Mucosa of rectum (tissue), 2 donors: Measurements from ENCODE around the gene GPANK1.

Experiments
- H3K27ac ChIP-seq, 2 donors: one replicate each; pipeline ENCODE4 v1.7.0; 2013; ENCODE audit warnings: inconsistent platforms in 2 of 2, low read depth in 2 of 2, low read length in 2 of 2
- H3K27me3 ChIP-seq, 2 donors: one replicate each; pipeline ENCODE4 v1.7.0; 2013; ENCODE audit warnings: low read length in 2 of 2; ENCODE audit not compliant: control insufficient read depth in 2 of 2, insufficient read depth in 2 of 2
- H3K36me3 ChIP-seq, 2 donors: one replicate each; pipeline ENCODE4 v1.7.0; 2013; ENCODE audit warnings: low read length in 2 of 2; ENCODE audit not compliant: control insufficient read depth in 2 of 2, insufficient read depth in 2 of 2
- H3K4me1 ChIP-seq, 2 donors: one replicate each; pipeline ENCODE4 v1.7.0; 2013; ENCODE audit warnings: low read length in 2 of 2, mild to moderate bottlenecking in 1 of 2; ENCODE audit not compliant: control insufficient read depth in 2 of 2, insufficient read depth in 2 of 2
- H3K4me3 ChIP-seq, 2 donors: one replicate each; pipeline ENCODE4 v1.7.0; 2013; ENCODE audit warnings: low read length in 2 of 2
- H3K9ac ChIP-seq, 2 donors: one replicate each; pipeline ENCODE4 v1.7.0; 2013; ENCODE audit warnings: low read length in 2 of 2, low read depth in 1 of 2, mild to moderate bottlenecking in 1 of 2
- H3K9me3 ChIP-seq, 2 donors: one replicate each; pipeline ENCODE4 v1.7.0; 2013; ENCODE audit warnings: low read length in 2 of 2; ENCODE audit not compliant: control insufficient read depth in 2 of 2
- donor health status: healthy.
- donor health status: Normal muscosa, but diverticular disease.

GPANK1 gene

GRCh38 chr6:31680226-31681134 lies 15.7 kb upstream of the GPANK1 start, which contains the start of gene LY6G5C:
Gene LY6G5C (minus strand): TSS chr6:31681067. CDS start chr6:31680373, 694 bp downstream.
- H3K27me3 ChIP-seq = no peaks in the 10 kb centered on the region
- H3K4me1 ChIP-seq = peaks cover 10 to 13% of the 10 kb centered on the region in 2 donors
- peak within 1 kb of the TSS; percentile 66 to 81 for H3K4me3 ChIP-seq
- no peaks in the 10 kb centered on the region for H3K9me3 ChIP-seq
- H3K27ac ChIP-seq = peak within 1 kb of the TSS; percentile 65 to 69
- no peaks in the 10 kb centered on the region for H3K36me3 ChIP-seq
- H3K9ac ChIP-seq = peak within 1 kb of the TSS; percentile 75 to 78

- no peak overlapping the region for H3K9ac ChIP-seq
- peaks cover 3 to 4% of the 10 kb centered on the region in 2 donors for H3K36me3 ChIP-seq
- H3K4me1 ChIP-seq = peaks cover 10 to 13% of the 10 kb centered on the region in 2 donors
- no peak overlapping the region for H3K27ac ChIP-seq
- no peaks in the 10 kb centered on the region for H3K27me3 ChIP-seq
- H3K4me3 ChIP-seq = no peak overlapping the region
- H3K9me3 ChIP-seq = no peaks in the 10 kb centered on the region
Measured at GRCh38 chr6:31677955-31678354, 13.2 kb upstream of the GPANK1 start.

GRCh38 chr6:31676904-31677303 lies 12.1 kb upstream of the GPANK1 start:
- H3K9me3 ChIP-seq = no peaks in the 10 kb centered on the region
- no peaks in the 10 kb centered on the region for H3K27me3 ChIP-seq
- H3K4me3 ChIP-seq = no peak overlapping the region
- H3K9ac ChIP-seq = no peak overlapping the region
- peaks cover 10 to 13% of the 10 kb centered on the region in 2 donors for H3K4me1 ChIP-seq
- H3K36me3 ChIP-seq = peaks cover 7 to 10% of the 10 kb centered on the region in 2 donors
- H3K27ac ChIP-seq = no peak overlapping the region

GRCh38 chr6:31676322-31676903 lies 11.6 kb upstream of the GPANK1 start:
- H3K9ac ChIP-seq = no peak overlapping the region
- peaks cover 12 to 15% of the 10 kb centered on the region in 2 donors for H3K36me3 ChIP-seq
- H3K4me1 ChIP-seq = peaks cover 7 to 11% of the 10 kb centered on the region in 2 donors
- no peaks in the 10 kb centered on the region for H3K9me3 ChIP-seq
- H3K27me3 ChIP-seq = no peaks in the 10 kb centered on the region
- no peak overlapping the region for H3K4me3 ChIP-seq
- H3K27ac ChIP-seq = no peak overlapping the region

GRCh38 chr6:31669676-31670075 lies 4.9 kb upstream of the GPANK1 start, which contains the start of gene LY6G5B:
Gene LY6G5B (plus strand): TSS chr6:31669976. CDS start chr6:31670951, 975 bp downstream.
- H3K4me1 ChIP-seq = peaks cover 5 to 12% of the 10 kb centered on the region in 2 donors
- no peak within 1 kb of the TSS for H3K9ac ChIP-seq
- H3K27ac ChIP-seq = no peak within 1 kb of the TSS
- H3K27me3 ChIP-seq = no peaks in the 10 kb centered on the region
- peaks cover 52 to 54% of the 10 kb centered on the region in 2 donors for H3K36me3 ChIP-seq
- H3K9me3 ChIP-seq = no peaks in the 10 kb centered on the region
- no peak within 1 kb of the TSS for H3K4me3 ChIP-seq

GRCh38 chr6:31666337-31666965 lies 1.7 kb upstream of the GPANK1 start:
- Histone ChIP-seq H3K9ac (peak overlapping the region; percentile 95), H3K27ac (peak overlapping the region; percentile 80 to 99), H3K4me1 (peaks cover 21 to 26% of the 10 kb centered on the region in 2 donors), H3K9me3 (no peaks in the 10 kb centered on the region), H3K4me3 (peak overlapping the region; percentile 88 to 95), H3K27me3 (no peaks in the 10 kb centered on the region), H3K36me3 (peaks cover 43 to 55% of the 10 kb centered on the region in 2 donors)

GRCh38 chr6:31665501-31666336 lies 922 bp upstream of the GPANK1 start, which contains the start of gene CSNK2B:
Gene CSNK2B (plus strand): TSS chr6:31666080. CDS start chr6:31666832, 752 bp downstream.
- peak within 1 kb of the TSS; percentile 88 to 95 for H3K4me3 ChIP-seq
- H3K27me3 ChIP-seq = no peaks in the 10 kb centered on the region
- peak within 1 kb of the TSS; percentile 95 to 98 for H3K9ac ChIP-seq
- H3K9me3 ChIP-seq = no peaks in the 10 kb centered on the region
- peak within 1 kb of the TSS; percentile 98 to 99 for H3K27ac ChIP-seq
- H3K36me3 ChIP-seq = peaks cover 36 to 48% of the 10 kb centered on the region in 2 donors
- peaks cover 21 to 31% of the 10 kb centered on the region in 2 donors for H3K4me1 ChIP-seq

- H3K4me1 ChIP-seq = peaks cover 27 to 40% of the 10 kb centered on the region in 2 donors
- H3K9me3 ChIP-seq = no peaks in the 10 kb centered on the region
- peak overlapping the region; percentile 95 to 98 for H3K9ac ChIP-seq
- H3K27me3 ChIP-seq = no peaks in the 10 kb centered on the region
- H3K36me3 ChIP-seq = peaks cover 21 to 36% of the 10 kb centered on the region in 2 donors
- peak overlapping the region; percentile 98 to 99 for H3K27ac ChIP-seq
- peak overlapping the region; percentile 88 to 95 for H3K4me3 ChIP-seq
Measured at GRCh38 chr6:31663961-31664789, 622 bp downstream of the GPANK1 start.
